Stomach (tissue), 19 donors: Measurements from ENCODE around the gene CREG1. TPM values are rescaled to one million over a fixed set of nuclear protein-coding genes. Genes with fewer than 3 reads are reported as not detected.

Experiments used
- DNase-seq, 2 donors: peaks; one replicate each; pipeline versions ENCODE4 v3.0.0 to v3.0.0-alpha.2; 2013 to 2019
- H3K27ac ChIP-seq, 5 donors: fragments of 200-600 bp in 4 of 5; sonication (generic) in 4 of 5; one replicate each; pipeline ENCODE4 v1.5.1; 2013 to 2019; ENCODE audit warnings: mild to moderate bottlenecking in 1 of 5, moderate library complexity in 1 of 5
- H3K27me3 ChIP-seq, 3 donors: fragments of 200-600 bp; sonication (generic); one replicate each; pipeline ENCODE4 v1.5.1; 2017 to 2019; ENCODE audit warnings: mixed run types in 1 of 3
- H3K36me3 ChIP-seq, 4 donors: fragments of 200-600 bp; sonication (generic); 1 replicate in 3 of 4; 2 replicates in 1 of 4; pipeline ENCODE4 v1.5.1; 2016 to 2019
- H3K4me1 ChIP-seq, 4 donors: fragments of 200-600 bp; sonication (generic); one replicate each; pipeline ENCODE4 v1.5.1; 2016 to 2019
- H3K4me3 ChIP-seq, 4 donors: fragments of 200-600 bp; sonication (generic) in 3 of 4; one replicate each; pipeline ENCODE4 v1.5.1; 2016 to 2019; ENCODE audit warnings: mild to moderate bottlenecking in 1 of 4
- H3K9me3 ChIP-seq, 4 donors: fragments of 200-600 bp; sonication (generic); one replicate each; pipeline ENCODE4 v1.5.1; 2016 to 2019
- CTCF ChIP-seq, 7 experiments: fragments of 450-650 bp in 4 of 7; fragments of 200-600 bp in 3 of 7; sonication (generic) in 3 of 7; IDR thresholded peaks; one replicate each; pipeline ENCODE4 v1.5.1; 2016 to 2019; ENCODE audit warnings: antibody characterized with exemption in 7 of 7, control low read depth in 2 of 7, mild to moderate bottlenecking in 1 of 7
- EP300 ChIP-seq: sonication (generic); formaldehyde crosslinking; IDR thresholded peaks from one replicate; pipeline ENCODE4 v1.6.1; 2017; ENCODE audit warnings: antibody characterized with exemption
- POLR2A ChIP-seq, 4 donors: fragments of 450-650 bp; IDR thresholded peaks; one replicate each; pipeline ENCODE4 v1.6.1; 2016; ENCODE audit warnings: antibody characterized with exemption in 4 of 4, control low read depth in 2 of 4, mild to moderate bottlenecking in 1 of 4, moderate library complexity in 1 of 4
- POLR2AphosphoS5 ChIP-seq, 3 donors: sonication (generic); formaldehyde crosslinking; IDR thresholded peaks; one replicate each; pipeline ENCODE4 v1.6.1; 2016; ENCODE audit warnings: antibody characterized with exemption in 3 of 3
- WGBS, 5 donors: extraction: QIAGEN DNeasy Blood & Tissue Kit in 3 of 5; methylation state at CpG; one replicate each; pipeline versions ENCODE4 v1.1.5 to v1.1.7; 2013 to 2018; 5-methylcytosine and 5-hydroxymethylcytosine counted together
- intact Hi-C: fragments of 100-400 bp; cut with DNase I; formaldehyde crosslinking; loops from one replicate; pipeline ENCODE4 v1.15.1; 2023; ENCODE audit warnings: low total_unique reads
- long read RNA-seq, 10 donors: transcript quantifications; one replicate each; lab custom pipeline, GENCODE V29; 2026
- polyA plus RNA-seq, 3 donors: library from polyadenylated mRNA; stranded (reverse); fragments of 200-250 nt; gene quantifications; one replicate each; pipeline ENCODE4 v1.2.3, GENCODE V29; 2013
- total RNA-seq, 5 donors: library from RNA; depleted of rRNA; stranded (reverse); fragments of >200 nt; gene quantifications; one replicate each; pipeline versions ENCODE4 v1.1.0 to v1.2.3, GENCODE V29; 2014 to 2016
- donor health status: healthy with polysubstance abuse.
- donor health status: Bipolar disorder and iron deficiency.
- donor health status: healthy.

Gene CREG1
- 100 to 1,000 TPM in 2 of 5 donors, 10 to 100 TPM in 3; 74.9 to 120 (median 87.7) TPM for total RNA-seq
- 10 to 100 TPM; 44.6 to 70.3 (median 65.9) TPM for polyA plus RNA-seq
- long read RNA-seq, donor 1, transcript CREG1-201 (4 exons, 1,974 nt), result major isoform, 18 of 18 reads
- long read RNA-seq, donor 1, partial matches to known transcripts, result 0 of 18 reads
- long read RNA-seq, donor 1, other reads (novel, unspliced or antisense), result 0 of 18 reads
- long read RNA-seq, donor 2, transcript CREG1-201 (4 exons, 1,974 nt), result major isoform, 35 of 45 reads
- long read RNA-seq, donor 2, partial matches to known transcripts, result 10 of 45 reads
- long read RNA-seq, donor 2, other reads (novel, unspliced or antisense), result 0 of 45 reads
- long read RNA-seq, donor 3, transcript CREG1-201 (4 exons, 1,974 nt), result major isoform, 22 of 22 reads
- long read RNA-seq, donor 3, partial matches to known transcripts, result 0 of 22 reads
- long read RNA-seq, donor 3, other reads (novel, unspliced or antisense), result 0 of 22 reads
- long read RNA-seq, donor 4, partial matches to known transcripts, result 0 of 4 reads
- long read RNA-seq, donor 4, other reads (novel, unspliced or antisense), result 0 of 4 reads
- long read RNA-seq, donor 5, transcript CREG1-201 (4 exons, 1,974 nt), result major isoform, 42 of 42 reads
- long read RNA-seq, donor 5, partial matches to known transcripts, result 0 of 42 reads
- long read RNA-seq, donor 5, other reads (novel, unspliced or antisense), result 0 of 42 reads
- long read RNA-seq, donor 6, result 0 reads
- long read RNA-seq, donor 7, transcript CREG1-201 (4 exons, 1,974 nt), result major isoform, 35 of 35 reads
- long read RNA-seq, donor 7, partial matches to known transcripts, result 0 of 35 reads
- long read RNA-seq, donor 7, other reads (novel, unspliced or antisense), result 0 of 35 reads
- long read RNA-seq, donor 8, transcript CREG1-201 (4 exons, 1,974 nt), result major isoform, 38 of 45 reads
- long read RNA-seq, donor 8, partial matches to known transcripts, result 7 of 45 reads
- long read RNA-seq, donor 8, other reads (novel, unspliced or antisense), result 0 of 45 reads
- long read RNA-seq, donor 9, transcript CREG1-201 (4 exons, 1,974 nt), result major isoform, 22 of 44 reads
- long read RNA-seq, donor 9, partial matches to known transcripts, result 22 of 44 reads
- long read RNA-seq, donor 9, other reads (novel, unspliced or antisense), result 0 of 44 reads
- long read RNA-seq, donor 10, transcript CREG1-201 (4 exons, 1,974 nt), result major isoform, 17 of 17 reads
- long read RNA-seq, donor 10, partial matches to known transcripts, result 0 of 17 reads
- long read RNA-seq, donor 10, other reads (novel, unspliced or antisense), result 0 of 17 reads

GRCh38 chr1:167553136-167554027, at the start of gene CREG1:
Gene CREG1 (minus strand): TSS chr1:167553762.
- Histone ChIP-seq H3K36me3 (no peaks in the 10 kb centered on the region), H3K4me3 (peak within 1 kb of the TSS; percentile 74 to 91 (median 87)), H3K9me3 (no peaks in the 10 kb centered on the region), H3K27ac (peak within 1 kb of the TSS; percentile 84 to 98 (median 91)), H3K4me1 (peaks cover 24 to 65% (median 44%) of the 10 kb centered on the region in 4 donors), H3K27me3 (no peaks in the 10 kb centered on the region)
- WGBS, 5 donors, result 0 to 4% (median 1%) methylated on average over 32 to 90 of the region's 90 CpGs
- peak; percentile 96 to 98 for DNase-seq
- intact Hi-C loops, result no loop called here
- TF ChIP-seq POLR2A (IDR thresholded peaks at IDR 0.05), result peak in 1 of 4 donors; percentile 37
- TF ChIP-seq POLR2AphosphoS5 (IDR thresholded peaks at IDR 0.05), result peak; percentile 73 to 97 (median 86)
- TF ChIP-seq EP300, result no peak
- TF ChIP-seq CTCF (IDR thresholded peaks at IDR 0.05), result no peak

GRCh38 chr1:167602840-167603239, 49.3 kb upstream of the CREG1 start:
- intact Hi-C loops, result loop anchor here (5.0 kb wide), 1 partner anchor 84 kb away; no protein-coding TSS in a partner anchor
- Histone ChIP-seq H3K36me3 (no peaks in the 10 kb centered on the region), H3K4me1 (peaks cover 14 to 37% (median 26%) of the 10 kb centered on the region in 4 donors), H3K27me3 (no peaks in the 10 kb centered on the region), H3K9me3 (peaks cover 0 to 12% (median 9%) of the 10 kb centered on the region in 4 donors), H3K27ac (peak overlapping the region in 1 of 5 donors; percentile 75), H3K4me3 (no peak overlapping the region)
- 70 to 83% (median 76%) methylated on average over 7 to 8 of the region's 8 CpGs for WGBS, 5 donors
- no peak for DNase-seq
- TF ChIP-seq EP300 (no peak), POLR2A (IDR thresholded peaks at IDR 0.05) (no peak), POLR2AphosphoS5 (IDR thresholded peaks at IDR 0.05) (no peak), CTCF (IDR thresholded peaks at IDR 0.05) (no peak)

- intact Hi-C loops, result loop anchor here (5.0 kb wide), 1 partner anchor 86 kb away; no protein-coding TSS in a partner anchor
- peak; percentile 42 to 48 for DNase-seq
Measured at GRCh38 chr1:167601442-167602383, 48.2 kb upstream of the CREG1 start.

More at GRCh38 chr1:167601442-167602383, 48.2 kb upstream of the CREG1 start:
- Histone ChIP-seq H3K9me3 (peaks cover 0 to under 1% (median under 1%) of the 10 kb centered on the region in 4 donors), H3K27me3 (no peaks in the 10 kb centered on the region), H3K4me3 (no peak overlapping the region), H3K4me1 (peaks cover 14 to 37% (median 26%) of the 10 kb centered on the region in 4 donors), H3K36me3 (no peaks in the 10 kb centered on the region), H3K27ac (peak overlapping the region in 4 of 5 donors; percentile 23 to 83 (median 66))
- TF ChIP-seq POLR2AphosphoS5 (IDR thresholded peaks at IDR 0.05), result peak in 2 of 3 donors; percentile 26 to 29
- no peak for TF ChIP-seq EP300
- no peak for TF ChIP-seq POLR2A (IDR thresholded peaks at IDR 0.05)
- TF ChIP-seq CTCF (IDR thresholded peaks at IDR 0.05), result no peak
- 63 to 76% (median 72%) methylated on average over 8 of the region's 8 CpGs for WGBS, 5 donors
